Stimulated activated CD4-positive, alpha-beta T cell treated with anti-CD3 and anti-CD28 coated beads, Interleukin-4, amount 100 ng/mL, for 24 hours (primary cell): ENCODE data around the gene CACNG4.
"Not testable (repeated sequence)": the region's sequence is repeated elsewhere in the genome, so short reads cannot be mapped to it uniquely, and the experiment has no call there.

Experiments used
- DNase-seq: peaks from one replicate; pipeline ENCODE4 v3.0.0-alpha.2; 2020

The CACNG4 gene

DNA sequence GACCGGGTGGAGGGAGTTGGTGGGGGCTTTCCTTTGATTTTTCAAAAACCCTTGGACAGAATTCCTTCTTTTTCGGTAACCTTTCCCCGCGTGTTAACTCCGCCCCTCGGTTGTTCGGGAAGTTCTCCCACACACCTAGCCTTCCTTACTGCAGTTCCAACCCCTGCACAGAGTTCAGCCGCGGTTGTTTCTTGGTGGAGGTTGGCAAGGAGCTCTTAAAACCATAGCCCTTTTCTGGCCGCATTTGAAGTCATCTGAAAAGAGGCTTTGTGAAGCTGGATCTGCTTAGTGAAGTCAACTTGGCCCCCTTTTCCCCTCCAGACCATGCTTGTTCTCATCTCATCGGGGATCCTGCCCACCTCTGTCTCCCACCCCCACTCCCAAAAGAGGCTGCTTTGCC is 1.8 kb downstream of the CACNG4 start:
- DNase-seq = no peak

DNA sequence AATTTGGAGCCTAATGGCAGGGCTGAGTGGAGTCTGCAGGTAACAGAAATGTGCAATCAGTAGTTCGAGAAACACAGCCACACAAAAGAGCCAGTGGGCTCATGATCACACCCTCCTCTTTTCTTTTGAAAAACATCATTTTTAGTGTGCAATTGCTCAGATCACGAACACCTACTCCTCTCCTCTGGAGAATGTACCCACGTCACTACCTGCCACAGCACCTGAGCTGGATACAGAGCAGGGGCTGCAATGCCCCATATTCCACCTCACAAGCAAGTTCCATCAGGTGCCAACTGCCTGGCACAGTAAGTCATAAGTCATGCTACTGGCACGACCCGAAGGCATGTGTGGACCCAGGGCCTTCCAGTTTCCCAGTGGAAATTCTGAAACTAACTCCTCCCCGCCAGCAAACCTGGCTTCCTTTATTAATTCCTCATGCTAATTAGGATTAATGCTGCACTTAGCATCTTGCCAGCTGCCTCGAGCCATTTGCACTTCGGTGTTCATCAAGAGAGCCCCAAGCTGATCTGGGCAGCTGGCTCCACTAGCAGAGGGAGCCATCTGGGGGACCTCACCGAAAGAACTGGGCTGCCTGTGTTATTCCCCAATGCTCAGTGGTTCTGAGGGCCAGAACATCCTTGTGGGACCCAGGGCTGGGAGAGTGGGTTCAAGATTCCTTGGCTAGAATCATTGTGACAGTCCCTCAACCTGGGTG is 2.4 kb downstream of the CACNG4 start:
- no peak for DNase-seq

DNA sequence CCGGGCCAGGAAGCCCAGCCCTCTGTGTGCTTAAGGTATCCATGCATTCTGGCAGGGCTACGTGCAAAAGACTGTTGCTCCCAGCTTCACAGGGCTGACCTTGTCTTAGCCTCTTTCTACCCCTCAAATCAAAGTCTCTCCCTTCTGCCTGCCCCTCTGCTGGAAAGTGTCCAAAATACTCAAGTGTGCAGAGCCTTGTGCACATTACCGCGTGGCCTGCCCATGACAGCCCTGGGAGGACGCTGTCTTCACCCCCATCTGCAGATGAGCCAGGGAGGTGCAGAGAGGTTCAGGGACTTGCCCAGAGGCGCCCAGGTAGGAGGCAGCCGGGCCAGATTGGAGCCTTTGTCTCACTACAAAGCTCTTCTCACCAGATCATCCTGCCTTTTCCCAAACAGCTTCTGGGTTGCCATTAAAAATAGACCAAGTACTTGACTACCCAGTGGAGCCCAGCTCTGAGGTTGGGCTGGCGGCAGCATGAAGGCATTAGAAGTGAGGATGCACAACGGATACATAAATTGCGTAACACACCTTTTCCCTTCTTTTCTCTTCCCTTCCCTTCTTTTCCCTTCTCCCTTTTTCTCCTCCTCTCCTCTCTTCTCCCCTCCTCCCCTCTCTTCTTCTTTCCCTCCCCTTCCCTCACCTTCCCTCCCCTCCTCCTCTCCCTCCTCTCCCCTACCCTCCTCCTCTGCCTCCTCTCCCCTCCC is 3.5 kb downstream of the CACNG4 start:
- DNase-seq = no peak

DNA sequence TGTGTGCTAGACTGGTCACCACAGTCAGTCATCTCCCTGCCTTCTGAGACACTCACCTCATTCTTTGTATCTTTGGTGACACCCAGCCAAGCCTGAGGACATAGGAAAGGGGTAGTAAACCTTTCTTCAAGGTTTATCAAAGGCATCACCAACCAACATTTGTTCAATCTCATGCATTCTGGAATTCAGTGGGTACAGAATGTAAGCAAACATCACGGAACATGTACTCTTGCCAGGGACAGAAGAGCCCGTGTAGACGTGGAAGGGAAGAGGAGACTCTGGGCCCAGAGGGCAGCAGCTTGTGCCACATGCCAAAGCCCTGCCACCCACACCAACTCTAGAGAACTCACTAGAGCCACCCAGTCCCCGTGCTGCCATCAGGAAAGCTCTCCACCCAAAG is 4.4 kb downstream of the CACNG4 start:
- no peak for DNase-seq

DNA sequence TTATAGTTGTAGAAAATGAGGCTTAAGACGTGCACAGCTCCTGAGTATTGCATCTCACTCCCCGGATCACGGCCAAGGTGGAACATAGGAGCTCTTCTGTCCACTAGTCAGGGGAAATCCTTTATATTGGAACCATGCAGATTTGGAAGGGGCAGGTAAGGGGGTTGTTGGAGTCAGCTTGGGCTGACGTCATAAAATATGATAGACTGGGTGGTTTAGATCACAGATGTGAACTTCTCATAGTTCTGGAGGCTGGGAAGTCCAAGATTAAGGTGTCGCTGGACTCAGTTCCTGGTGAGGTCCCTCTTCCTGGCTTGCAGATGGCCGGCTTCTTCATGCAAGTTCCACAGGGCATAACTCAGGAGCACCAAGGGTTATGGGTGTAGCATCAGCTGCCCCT is 5.6 kb downstream of the CACNG4 start:
- DNase-seq = no peak

DNA sequence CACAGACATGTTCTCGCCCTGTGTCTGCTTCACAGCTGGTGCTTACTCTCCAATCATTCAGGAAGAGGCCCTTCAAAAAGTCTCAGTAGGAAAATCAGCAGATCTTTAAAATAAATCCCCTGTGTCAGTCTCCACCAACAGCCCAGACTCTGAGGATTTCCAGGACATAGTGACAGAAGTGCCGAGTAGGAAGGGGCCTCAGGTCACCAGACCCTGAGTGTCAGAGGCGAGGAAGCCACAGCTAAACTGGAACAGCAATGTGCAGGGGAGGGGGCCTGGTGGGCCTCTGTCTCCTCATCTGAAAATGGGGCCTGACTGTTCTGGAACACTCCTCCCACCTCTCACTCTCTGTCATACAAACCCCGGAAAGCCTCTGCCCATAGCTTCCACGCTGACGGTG is 6.3 kb downstream of the CACNG4 start:
- no peak for DNase-seq

DNA sequence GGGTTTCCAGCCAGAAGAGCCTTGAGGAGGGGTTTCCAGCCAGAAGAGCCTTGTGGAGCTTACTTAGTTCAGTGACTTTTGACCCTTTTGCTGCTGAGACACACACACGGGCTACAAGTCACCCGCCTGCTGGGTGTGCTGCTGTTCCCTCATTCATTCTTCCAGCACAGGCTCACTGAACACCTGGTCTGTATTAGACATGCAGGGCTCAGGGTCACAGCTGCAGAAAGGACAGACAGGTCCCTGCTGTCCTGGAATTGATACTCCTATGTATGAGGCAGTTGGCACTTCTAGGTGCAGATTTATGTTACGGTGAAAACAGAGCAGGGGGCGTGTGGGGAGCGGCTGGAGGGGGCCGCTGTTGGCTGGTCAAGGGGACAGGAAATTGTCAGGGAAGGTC is 6.8 kb downstream of the CACNG4 start:
- no peak for DNase-seq

DNA sequence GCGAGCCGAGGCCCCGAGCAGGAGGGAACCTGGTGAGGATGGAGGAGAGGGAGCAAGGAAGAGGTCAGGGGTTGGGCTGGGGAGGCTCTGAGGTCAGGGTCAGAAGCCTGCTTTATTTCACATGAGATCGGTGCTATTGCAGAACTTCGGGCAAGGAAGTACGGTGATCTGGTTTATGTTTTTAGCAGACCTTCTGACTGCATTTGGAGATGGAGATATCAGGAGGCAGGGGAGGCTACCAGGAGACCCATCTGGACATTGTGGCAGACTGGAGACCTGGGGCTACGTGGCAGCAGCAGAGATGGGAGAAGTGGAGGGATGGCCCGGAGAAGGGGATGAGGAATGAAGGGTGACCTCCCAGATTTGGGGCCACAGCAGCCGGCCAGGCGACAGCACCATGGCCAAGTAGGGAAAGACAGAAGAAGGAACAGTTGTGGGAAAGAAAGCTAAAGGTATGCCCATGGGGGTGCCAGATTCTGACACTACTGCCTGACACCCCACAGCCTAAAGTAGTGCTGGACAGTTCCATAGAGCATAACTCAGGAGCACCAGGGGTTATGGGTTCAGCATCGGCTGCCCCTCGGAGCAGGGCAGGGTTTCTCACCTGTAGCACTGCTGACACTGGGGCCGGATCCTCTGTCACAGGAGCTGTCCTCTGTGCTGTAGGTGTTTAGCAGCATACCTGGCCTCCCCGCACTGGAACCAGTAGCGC is 7.4 kb downstream of the CACNG4 start:
- DNase-seq = no peak

DNA sequence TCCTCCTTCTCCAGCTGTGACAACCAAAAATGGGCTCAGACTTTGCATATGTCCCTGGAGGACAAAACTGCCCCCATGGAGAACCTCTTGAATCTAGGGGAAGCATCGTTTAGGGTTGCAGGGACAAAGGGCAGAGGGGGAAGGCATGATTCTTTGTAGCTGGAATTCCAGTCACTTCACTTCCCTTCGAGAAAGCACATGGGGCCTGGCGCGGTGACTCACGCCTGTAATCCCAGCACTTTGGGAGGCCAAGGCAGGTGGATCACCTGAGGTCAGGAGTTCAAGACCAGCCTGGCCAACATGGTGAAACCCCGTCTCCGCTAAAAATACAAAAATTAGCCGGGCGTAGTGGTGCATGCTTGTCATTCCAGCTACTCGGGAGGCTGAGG is 7.9 kb downstream of the CACNG4 start:
- not testable (repeated sequence) for DNase-seq

DNA sequence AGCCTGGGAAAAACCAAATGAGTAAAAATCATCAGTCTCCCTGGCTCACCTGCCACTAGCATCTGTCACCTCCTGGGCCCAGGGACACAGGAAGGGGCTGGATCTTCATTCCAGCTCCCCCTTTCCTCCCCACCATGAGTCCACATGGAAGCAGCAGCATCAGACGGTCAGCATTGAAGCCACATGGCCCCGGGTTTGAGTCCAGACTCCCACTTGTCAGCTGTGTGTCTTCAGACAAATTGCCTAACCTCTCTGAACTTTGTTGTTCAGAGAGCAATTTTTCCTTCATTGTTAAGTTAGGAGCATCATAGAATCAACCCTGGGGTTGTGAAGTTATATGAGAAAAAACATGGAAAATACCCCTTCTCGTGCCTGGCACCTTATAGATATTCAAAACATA is 10.7 kb downstream of the CACNG4 start:
- DNase-seq = no peak

DNA sequence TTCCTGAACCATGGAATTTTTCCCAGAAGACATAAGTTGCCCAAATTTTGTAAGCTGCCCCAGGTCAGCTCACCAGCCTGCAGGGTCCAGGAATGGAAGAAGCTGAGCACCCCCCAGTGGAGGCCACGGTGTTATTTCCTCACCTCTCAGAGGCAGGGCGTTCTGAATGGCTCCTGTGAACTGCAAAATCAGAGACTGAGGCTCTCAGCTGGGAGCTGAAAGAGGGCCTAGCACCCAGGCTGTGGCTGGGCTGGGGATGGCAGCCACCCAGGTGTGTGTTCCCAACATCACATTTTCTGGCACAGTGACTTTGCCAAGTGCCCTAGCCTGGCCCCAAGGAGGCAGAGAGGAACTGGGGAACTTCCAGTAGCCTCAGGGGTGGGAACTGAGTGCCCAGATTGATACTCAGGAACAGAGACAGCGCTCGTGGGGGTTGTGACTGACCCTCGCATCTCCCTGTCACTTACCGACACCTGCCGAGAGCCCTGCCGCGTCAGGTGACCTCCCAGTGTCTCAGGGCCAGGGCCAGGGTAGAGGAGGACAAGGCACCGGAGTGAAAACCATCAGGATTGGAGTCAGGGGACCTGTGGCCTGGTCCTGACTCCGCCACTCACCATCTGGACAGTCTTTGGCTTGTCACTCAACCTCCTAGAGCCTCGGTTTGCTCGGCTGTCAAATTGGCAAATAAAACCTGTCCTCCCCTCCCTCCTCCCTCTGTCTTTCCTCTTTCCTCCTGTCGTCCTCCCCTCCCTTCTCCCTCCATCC is 11.3 kb downstream of the CACNG4 start:
- no peak for DNase-seq

DNA sequence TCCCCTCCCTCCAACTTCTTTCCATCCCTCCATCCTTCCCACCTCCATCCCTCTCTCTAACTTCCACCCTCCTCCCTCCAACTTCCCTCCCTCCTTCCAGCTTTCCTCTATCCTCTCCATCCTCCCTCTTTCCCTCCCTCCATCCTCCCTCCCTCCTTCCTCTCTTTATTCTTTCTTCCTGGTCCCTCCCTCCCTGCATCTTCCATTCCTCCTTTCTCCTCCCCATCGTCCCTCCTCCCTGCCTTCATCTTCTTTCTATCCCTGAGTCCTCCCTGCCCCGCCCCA is 11.8 kb downstream of the CACNG4 start:
- no peak for DNase-seq

DNA sequence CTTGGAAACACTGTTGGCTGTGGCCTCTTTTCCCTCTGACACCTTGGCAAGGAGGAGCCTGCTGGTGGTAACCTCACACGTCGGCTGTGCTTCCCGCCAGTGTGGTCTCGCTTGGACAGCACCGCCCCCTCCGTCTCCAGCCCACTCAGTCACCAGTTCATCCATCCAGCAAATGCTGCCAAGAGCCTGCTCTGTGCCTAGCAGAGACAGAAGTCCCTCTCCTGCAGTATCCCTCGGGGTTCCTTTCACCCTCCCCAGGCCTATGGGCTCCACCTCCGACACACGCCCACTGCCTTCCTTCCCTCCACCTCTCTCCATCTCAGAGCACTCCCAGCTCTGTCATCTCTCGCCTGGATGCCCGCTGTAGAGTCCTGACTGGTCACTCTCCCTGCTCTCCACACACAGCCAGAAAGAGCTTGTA is 12.3 kb downstream of the CACNG4 start:
- no peak for DNase-seq

DNA sequence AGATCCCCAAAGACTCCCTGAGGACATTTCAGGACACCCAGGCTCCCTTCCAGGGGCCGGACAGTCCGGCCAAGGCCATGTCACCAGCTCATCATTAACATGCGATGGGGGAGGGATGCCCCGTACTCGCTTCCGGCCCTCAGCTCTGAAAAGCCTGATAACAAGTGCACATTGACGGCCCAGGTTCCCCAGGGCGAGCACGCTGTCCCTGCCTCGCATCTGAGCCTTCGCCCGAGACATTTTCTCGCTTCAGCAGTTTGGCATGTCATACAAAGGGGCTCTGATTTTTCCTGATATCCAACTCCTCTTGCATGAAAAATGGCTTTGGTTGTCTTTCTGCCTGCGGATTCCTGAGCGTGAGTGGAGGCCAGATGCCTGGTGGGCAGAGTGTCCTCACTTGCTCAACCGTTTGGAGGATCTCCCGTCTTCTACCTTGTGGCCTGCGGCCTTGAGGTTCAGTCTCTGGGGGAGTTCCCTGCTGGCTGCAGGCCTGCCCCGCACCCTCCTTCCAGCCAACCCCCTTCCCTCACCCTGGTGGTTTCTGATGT is 14.1 kb downstream of the CACNG4 start:
- DNase-seq = no peak

DNA sequence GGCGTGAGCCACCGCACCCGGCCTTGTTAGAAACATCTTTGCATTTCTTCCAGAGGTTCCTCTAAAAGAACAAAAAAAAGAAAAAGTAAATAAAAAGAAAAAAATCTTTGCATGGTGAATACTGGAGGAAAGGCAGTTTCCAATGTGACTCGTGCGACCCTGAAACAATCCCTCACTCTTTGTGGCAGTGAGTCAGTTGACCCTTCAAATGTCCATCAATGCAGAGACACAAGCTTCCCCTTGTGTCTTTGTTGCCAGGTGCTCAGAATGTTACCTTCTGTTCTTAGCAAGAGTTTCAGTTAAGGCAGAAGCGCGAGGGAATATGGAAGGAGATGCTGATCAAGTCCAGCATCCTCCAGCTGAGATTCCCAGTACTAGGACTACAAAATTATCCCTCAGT is 16.4 kb downstream of the CACNG4 start:
- DNase-seq = no peak

DNA sequence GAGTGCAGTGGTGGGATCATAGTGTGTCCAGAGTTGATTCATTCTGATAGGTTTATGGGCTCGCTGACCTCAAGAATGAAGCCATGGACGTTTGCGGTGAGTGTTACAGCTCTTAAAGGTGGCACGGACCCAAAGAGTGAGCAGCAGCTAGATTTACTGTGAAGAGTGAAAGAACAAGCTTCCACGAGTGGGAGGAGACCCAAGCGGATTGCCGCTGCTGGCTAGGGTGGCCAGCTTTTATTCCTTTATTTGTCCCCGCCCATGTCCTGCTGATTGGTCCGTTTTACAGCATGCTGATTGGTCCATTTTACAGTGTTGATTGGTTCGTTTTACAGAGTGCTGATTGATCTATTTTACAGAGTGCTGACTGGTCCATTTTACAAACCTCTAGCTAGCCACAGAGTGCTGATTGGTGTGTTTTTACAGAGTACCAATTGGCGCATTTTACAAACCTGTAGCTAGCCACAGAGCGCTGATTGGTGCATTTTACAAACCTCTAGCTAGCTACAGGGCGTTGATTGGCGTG is 17.5 kb downstream of the CACNG4 start:
- no peak for DNase-seq

DNA sequence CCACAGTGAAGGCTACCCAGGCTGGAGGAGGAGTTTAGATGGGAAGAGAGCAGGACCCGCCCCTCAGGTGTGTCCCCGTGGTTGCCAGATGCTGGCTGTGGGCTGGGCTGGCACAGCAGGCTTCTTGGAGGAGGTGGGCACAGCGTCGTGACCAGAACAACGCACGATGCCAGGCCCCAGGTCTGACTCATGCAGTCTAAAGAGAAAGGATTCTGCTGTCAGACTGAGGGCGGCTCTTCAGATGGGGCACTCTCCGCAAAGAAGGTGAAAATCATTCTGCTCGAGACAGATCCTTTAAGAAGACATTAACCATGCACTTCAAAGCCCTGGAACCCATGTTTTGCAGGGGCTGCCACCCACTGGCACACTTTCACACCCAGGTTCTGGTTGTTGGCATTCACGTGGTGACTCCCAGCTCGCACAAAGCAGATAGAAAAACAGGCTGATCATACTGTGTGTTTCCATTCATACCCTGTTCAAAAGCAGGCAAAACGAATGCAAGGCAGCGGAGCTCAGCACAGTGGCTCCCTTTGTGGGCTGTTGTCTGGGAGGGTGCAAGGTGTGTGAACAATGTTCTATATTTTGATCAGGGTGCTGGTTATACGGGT is 19.0 kb downstream of the CACNG4 start:
- no peak for DNase-seq

DNA sequence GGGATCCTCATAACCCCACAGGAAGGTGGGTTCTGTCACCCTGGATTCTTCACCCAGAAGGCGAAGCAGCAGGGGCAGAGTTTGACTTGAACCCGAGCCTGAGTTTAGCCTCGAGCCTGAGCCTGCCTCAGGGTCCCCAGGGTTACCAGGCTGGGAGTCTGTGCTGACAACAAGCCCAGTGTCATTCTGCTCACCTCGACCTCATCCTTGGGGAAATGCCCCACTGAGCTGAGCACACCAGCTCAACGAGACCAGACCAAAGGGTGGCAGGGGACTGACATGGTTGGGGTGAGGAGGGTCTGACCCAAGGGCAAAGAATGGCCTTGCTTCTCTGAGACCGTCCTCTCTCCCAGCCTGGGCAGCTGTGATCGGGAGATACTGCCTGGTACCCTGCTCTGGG is 20.2 kb downstream of the CACNG4 start:
- no peak for DNase-seq

DNA sequence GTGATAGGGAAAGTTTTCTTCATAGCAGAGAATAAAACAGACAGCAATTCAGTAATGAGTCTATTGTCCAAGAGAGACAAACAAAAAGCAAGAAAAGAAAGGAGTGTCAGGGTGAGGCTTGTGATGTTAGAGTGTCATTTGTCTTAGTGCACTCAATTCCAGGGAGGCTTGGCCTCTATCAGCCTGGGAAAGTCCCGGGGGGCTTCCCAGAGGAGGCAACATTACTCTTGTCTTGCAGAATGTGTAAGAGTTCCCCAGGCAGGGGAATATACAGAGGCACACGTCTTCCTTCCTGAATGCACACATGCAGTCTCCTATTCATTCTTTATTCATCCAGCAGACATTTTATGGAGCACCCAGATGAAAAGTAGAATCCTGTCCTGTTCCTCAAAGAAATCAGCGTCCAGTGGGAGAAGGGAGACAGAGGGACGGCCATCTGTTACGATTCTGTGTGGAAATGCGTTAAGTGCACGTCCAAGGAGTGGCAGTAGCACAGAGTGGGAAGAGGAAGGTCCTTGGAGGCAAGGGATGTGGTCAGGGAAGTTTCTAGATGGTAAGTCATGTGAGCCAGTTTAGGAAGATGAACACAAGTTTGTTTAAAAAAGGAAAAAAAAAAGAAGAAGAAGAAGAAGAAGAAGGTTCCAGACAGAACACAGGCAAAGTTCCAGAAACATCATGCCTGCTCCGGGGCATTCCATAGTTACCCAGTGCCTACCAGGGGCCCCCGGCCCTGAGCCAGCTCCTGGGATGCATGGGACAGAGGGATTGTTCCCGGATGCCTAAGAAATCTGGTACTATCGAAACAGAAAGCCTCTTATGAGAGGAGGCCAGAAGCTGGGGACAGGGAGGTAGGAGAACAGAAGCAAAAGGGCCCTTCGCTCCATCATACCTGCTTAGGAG is 21.1 kb downstream of the CACNG4 start:
- no peak for DNase-seq

DNA sequence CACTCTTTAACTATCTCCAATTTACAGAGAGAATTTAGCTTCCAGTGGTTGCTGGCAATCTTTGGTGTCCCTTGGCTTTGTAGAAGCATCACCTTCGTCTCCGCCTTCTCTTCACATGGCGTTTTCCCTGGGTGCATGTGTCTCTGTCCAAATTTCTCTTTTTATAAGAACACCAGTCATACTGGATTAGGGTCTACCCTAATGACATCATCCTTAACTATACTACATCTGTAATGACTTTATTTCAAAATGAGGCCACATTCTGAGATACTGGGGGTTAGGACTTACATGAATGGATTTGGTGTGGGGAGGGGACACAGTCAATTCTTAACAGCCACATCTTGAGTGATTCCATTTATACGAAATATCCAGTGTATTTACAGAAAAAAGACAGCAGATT is 22.2 kb downstream of the CACNG4 start:
- DNase-seq = no peak

DNA sequence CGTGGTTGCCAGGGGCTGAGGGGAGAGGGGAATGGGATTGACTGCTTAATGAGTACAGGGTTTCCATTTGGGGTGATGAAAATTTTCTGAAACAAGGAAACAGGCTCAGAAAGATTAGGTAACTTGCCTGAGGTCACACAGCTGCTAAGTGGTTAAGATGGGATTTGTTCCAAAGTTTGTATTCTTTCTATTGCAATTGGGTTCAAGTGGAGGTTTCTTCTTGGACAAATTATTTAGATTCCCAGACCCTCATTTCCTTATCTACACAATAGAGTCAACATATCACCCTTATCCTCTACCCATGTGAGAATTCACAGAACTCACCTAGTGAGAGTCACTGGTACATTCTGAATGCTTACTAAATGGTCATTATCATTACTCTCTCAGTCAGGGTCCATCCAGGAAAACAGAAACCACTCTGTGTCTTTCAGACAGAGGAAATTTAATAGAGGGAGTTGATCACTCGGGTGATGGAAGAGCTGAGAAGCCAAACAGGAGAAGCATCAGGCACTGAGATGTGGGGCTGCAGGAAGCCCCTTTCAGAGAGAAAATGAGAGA is 22.6 kb downstream of the CACNG4 start:
- DNase-seq = no peak
